ENCODE measurements around the gene TESPA1.

GRCh38 chr12:54956322-54956721 lies 28.2 kb downstream of the TESPA1 start:
- TF ChIP-seq CTCF (IDR thresholded peaks at IDR 0.05) = no peak
- no peak for TF ChIP-seq POLR2A (IDR thresholded peaks at IDR 0.05)

Data from uterus (tissue), 2 donors.